GM19468 (cell line): ENCODE results near the gene NSUN2.
"Not testable (repeated sequence)": the region's sequence is repeated elsewhere in the genome, so short reads cannot be mapped to it uniquely, and the experiment has no call there.

Experiments
- ATAC-seq: cut with Tn5 transposase; IDR thresholded peaks from one replicate; pipeline ENCODE4 v1.9.1; 2021; ENCODE audit warnings: mild to moderate bottlenecking, moderate library complexity, moderate number of reproducible peaks; ENCODE audit not compliant: unreplicated experiment; ENCODE audit errors: extremely low read depth

Gene NSUN2

DNA sequence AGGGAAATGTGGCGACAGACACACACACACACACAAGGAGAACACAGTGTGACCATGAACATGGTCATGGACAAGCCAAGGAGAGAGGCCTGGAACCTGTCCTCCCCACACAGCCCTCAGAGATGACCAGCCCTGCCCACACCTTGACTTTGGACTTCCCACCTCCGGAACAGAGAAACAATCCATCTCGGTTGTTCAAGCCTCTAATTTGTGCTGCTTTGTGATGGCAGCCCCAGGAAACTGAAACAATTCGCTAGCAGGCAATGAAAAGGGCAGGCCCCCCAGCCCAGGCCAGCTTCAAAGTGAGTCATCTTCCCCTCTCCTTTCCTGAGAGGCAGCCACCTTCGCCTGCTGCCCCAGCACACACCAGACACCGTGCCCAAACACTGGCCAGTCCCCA, 47.7 kb downstream of the NSUN2 start:
- ATAC-seq: no peak

DNA sequence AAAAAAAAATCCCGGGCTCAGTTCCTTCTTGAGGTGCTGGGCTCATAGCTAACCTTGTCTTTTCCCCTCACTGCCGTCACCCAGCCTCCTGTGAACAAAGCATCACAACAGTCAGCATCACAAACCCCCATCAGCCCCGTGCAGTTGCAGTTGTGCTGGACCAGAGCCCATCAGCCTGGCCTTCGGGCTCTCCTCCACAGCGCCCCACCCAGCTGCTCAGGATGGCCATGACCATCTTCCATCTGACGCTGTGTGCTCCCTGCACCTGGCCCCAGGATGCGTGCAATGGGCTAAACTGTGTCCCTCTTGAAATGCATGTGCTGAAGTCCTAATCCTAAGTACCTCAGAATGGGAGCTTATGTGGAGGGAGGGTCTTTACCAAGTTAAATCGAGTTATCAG, 48.1 kb downstream of the NSUN2 start:
- no peak for ATAC-seq

DNA sequence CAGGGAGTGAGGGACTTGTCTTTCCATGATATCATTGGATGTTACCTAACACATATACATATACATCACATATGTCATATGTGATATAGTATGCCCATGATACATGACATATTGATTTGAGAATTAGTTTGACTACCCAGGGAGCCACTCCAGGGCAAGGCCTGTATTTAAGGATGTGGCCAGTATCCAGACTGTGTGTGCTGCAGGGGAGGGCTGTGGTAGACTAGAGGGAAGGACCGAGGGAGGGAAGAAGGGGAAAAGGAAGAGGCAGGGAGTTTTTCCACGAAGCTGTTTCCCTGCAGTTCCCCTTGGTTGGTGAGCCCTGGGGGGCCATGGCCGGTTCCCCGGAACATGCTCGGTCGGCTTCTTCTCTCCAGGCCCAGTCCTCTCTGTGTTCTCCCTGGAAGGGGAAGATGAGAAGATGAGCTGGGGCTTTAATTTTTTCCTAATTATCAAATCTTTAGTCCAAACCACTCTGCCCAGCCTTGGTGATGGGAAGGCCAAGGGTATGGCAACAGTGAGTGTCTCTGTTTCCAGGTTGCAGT, 48.7 kb downstream of the NSUN2 start:
- no peak for ATAC-seq

DNA sequence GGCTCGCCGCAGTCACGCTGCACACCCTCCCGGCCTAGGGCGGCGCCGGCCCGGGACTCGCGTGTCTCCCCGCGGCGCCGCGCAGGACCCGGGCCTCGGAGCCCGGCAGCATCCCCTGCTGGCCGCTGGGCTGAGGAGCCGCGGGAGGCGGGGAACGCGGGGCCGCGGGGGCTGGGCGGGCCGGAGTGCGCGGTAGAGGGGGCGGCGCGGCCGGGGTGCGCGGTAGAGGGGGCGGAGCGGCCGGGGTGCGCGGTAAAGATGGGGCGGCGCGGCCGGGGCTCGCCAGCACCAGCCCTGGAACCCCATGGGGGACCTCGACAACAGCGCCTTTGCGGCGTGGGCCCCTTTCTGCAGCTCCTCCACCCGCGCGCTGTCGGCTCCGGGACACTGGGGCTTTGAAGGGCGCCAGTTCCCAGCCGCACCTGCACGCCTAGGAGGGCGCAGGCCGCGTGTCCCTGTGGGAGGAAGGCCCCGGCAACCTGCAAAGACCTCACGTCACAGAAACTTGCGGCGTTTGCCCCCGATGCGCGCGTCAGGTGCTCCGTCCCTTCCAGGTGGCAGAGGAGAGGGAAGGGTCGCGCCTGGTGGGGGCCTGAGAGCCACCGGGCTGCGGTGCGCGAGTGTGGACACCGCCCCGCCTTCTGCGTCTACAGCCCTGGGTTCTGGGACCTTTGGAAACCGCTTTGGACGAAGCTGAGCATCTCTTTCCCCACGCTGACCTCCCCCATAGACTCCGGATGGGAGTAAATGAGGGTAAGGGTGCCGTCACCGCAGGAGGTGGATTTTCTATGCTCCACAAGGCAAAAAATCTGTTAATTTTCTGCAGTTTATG, 49.6 kb downstream of the NSUN2 start:
- ATAC-seq: no peak

DNA sequence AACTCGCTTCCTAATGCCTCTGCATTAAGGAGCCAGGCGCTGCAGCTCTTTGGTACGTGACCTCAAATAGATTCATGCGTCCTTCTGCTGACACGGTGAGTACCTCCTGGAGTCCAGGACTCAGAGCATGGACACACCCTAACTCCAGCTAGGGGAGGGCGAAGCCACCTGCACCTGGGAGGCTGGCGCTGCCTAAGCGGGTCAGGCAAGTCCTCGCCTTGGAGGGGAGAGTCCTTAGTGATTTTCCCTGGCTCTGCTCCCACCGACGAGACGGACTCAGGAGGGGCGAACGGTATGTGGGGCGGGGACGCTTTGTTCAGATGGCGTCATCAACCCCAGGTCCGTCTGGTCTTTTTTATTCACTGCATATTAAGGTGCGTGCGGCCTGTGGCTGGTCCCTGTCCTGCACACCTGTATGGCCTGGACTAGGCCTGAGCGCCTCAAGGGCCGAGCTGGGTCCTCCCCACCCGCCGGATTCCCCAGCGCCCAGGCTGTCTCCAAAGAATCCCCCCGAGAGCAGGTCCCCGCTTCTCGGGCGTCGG, 50.3 kb downstream of the NSUN2 start:
- ATAC-seq: no peak

DNA sequence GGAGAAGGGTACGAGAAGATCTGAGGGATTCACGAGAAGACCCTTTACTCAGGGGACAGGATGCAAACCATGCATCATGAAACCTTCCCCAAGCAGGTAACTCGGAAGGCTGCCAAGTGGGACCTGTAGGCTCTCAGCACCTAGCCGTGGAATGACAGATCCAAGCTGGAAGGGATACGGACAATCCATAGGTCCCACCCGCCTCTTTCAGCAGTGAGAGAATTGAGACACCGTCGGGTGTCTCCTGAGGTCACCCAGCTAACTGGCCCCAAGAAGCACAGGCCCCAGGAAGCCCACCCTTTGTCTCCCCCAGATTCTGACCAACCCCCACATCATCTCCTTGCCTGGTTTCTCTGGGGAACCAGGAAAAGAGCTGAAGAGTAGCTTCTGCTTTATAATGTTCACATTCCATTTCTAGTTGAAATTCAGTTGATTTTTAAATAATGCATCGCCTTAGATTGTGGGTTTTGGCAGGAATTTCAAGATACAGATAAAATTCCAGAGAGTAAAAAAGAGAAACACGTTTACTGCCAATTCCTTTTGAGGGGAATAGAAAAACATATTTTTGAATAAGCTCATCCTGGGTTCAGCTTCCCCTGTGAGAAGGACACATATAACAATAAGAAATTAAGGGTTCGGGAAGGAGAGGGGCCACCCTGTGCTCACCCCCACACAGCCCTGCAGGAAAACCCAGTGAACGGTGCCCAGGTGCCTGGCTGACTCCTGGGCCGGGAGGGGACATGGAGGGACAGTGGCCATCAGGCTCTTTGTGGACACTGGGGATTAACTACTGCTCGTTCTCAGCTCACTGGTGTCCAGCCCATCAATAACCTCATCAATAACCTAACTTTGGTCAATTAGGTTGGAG, 51.1 kb downstream of the NSUN2 start:
- ATAC-seq: no peak

DNA sequence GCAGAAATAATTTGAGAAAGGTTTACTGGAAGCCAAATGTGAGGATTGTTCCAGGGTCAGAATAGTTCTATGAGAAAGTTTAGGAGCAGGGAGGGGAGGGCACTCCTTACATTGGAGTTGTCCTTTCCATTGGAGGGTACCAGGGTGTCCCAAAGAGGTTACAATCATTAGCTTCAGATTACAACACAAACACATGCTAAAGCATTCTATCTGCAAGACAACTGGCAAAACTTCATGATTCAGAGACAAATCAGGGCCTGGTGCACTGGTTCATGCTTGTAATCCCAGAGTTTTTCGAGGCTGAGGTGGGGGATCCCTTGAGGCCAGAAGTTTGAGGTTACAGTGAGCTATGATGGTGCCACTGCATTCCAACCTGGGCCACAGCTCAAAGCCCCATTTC, 51.8 kb downstream of the NSUN2 start:
- no peak for ATAC-seq

DNA sequence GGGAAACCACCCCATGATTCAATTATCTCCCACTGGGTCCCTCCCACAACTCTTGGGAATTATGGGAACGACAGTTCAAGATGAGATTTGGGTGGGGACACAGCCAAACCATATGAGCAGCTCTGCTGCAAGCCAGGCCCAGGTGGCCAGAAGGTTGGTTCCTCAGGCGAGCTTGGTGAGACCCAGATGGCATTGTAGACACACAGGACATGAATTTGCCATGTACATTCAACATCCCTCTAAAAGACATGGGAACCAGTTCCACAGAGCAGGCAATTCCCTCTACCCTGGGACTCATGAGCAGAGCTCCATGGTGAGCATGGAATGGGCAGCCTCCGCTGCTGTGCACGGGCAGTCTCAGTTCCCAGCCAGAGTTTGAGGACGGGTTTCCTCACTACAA, 53.3 kb downstream of the NSUN2 start:
- ATAC-seq: no peak

DNA sequence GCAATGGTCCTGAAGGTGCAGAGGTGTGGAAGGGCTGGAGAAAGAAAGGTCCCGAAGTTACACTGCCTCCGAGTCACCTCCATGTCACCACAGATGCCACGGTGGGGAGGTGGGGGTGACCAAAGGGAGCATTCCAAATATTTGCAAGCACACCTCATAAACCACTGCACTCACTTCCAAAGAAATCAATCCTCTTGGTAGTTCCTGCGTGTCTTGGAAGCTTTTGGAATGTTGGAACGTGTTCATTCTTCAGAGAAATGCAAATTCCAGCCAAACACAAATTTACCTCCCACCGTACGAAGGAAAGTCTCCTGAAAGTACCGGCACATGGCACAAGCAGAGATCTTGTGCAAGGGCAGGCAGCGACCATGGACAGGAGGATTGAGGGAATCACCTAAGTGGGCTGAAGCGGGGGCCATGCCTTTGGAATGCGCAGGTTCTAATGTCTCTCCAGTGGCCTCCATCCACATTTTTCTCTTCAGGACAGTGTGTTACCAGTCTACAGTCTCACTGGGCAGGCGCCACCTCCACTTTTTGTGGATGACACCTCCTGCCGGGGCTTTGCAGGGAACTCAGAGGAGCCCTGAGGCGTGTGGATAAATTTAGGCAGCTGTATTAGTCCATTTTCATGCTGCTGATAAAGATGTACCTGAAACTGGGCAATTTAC, 54.0 kb downstream of the NSUN2 start:
- ATAC-seq: no peak

DNA sequence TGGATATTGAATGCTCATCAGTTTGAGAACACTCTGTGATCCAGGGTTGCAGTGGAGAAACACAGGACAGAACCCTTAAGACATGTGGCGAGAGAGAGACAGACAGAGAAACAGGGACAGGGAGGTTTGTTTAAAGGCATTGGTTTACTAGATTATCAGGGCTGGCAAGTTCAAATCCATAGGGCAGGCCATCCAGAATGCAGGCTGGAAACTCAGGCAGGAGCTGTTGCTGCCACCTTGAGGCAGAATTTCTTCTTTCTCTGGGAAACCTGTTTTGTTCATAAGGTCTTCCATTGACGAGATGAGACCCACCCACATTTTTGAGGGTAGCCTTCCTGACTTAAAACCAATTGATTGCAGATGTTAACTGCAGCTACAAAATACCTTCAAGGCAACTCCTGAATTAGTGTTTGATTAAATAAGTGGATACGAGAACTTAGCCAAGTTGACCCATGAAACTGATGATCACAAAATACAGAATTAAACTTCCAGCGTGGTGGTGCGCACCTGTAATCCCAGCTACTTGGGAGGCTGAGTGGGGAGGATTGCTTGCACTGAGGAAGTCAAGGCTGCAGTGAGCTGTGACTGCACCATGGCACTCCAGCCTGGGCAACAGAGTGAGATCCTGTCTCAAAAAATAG, 55.9 kb downstream of the NSUN2 start:
- no peak for ATAC-seq

DNA sequence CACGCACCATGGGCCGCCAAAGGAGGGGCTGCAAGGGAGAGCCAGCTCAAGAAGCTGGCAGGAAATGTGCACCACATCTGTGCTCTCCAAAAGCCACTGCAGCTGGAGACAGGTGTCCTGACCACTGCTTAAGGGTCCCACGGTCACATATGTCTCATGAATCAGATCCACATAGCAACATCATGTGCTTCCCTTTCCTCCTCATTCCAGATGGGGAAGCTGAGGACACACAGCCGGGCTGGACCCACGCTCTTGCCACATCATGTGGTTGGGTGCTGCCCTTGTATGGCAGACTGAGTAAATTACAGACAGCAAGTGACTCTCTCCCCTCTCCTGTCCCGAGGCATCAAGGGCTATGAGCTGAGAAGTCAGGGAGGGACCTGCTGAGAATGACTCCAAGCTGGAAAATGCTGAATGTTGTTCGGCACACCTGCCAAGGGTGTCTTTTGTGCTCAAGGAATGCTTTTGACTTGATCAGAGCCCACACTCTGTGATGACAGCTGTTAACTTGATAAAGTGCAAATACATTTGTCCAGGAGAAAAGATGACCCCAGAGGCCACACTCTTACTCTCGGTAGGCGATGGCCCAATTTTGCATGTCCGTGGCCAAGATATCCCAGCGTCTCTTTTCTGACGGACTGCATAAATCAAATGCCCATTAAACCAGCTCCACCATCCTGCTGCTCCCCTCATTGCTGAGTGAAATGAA, 58.2 kb downstream of the NSUN2 start:
- no peak for ATAC-seq

DNA sequence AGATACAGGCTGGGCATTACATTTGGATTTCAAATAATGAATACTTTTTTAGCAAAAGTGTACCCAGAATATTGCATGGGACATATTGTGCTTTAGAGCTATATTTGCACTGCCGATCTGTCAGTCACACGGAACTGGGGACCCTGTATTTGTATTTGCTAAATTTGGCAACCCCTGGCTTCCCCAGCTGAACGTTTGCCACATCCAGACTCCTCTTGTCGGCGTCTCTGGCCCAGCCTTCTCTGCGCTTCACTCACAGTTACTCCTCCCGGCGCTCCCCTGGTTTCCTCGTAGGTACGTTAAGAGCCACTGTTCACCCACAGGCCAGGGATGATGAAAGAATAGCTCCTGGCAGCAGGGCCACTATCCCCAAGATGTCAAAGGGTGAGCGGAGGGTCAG, 58.7 kb downstream of the NSUN2 start:
- ATAC-seq: no peak

DNA sequence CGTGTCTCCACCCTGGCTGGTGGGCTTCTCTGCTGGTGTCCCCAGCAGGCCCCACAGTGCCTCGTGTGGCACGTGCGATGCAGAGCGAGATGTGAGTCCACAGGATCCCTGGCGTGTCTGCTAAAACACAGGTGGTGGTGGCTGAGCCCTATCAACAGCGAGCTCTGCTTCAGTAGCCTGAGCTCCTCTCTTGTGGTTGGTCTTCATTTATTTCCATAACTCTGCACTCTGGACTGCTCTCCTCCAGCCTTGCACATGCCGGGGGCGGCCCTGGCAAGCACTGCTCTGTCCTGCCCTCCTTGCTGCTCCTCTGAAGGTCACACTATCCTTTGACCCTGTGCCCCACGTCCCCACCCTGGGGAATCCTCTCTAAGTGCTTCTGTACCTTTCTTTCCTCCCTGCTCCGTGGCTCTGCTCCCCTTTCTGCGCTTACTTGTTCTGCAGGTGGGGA, 59.2 kb downstream of the NSUN2 start:
- no peak for ATAC-seq

DNA sequence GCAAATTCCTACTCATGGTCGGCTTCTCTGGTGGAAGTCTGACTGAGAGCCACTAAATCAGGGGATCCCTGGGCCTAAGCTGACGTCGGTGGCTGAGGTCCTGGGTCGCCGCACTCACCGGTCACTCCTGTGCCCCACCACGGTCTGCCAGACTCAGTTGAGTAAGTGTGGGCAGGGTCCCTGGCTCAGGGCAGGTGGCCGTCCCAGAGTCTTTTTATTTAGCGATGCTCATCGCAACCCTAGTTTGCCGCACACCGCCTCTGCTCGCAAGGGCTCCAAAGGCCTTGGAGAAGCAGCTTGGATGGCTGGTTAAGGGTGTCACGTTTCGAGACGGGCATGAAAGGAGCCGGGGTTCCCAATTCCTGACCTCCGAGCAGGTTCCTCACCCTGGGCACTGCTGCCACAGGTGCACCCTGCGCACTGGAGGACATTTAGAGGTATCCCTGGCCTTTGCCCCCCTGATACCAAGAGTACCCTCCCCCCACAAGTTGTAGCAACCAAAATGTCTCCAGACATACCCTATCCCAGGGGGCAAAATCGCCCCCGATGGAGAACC, 59.9 kb downstream of the NSUN2 start:
- ATAC-seq: no peak

DNA sequence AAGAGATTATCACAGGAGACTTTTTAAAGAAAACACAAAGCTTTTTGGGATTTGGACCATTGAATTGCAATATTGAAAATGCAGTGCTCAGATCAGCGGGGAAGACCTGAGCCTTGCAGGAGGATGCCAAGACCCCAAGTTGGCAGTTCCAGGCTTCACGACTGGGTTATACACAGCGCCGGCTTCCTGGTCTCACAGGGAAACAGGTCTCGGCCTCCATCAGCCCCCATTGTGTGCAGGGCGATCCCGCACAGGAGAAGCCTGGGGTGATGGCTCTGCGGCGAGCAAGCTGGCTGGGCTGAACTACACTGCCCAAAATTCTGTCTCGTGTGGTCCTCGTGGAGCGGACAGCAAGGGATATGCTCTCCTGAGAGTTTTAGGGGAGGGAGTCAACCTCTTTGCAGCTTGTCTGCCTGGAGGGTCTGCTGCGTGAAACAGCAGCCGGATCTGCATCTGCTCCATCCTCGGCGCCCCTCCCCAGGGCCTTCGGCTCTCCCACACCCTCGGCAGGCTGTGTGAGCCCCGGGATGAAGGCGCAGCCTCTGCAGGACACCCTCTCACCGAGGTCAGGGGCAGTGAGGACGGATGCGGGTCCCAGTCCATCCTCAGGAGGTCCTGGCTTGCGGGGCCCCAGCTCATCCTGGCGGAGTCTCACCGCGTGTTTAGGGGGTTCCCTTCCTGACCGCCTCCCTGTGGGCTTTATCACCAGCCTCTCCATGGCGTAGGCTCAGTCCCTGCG, 60.6 kb downstream of the NSUN2 start:
- ATAC-seq: no peak

DNA sequence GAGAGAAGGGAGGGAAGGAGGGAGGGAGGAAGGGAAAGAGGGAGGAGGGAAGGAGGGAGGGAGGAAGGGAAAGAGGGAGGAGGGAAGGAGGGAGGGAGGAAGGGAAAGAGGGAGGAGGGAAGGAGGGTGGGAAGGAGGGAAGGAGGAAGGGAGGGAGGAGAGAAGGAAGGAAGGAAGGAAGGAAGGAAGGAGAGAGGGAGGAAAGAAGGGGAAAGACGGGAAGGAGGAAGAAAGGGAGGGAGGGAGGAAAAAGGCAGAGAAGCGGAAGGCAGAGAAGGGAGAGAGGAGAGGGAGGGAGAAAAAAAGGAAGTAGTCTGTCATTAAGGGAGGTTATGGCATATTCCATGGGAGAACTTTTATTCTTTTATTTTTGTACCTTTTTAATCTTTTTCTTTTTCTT, 61.2 kb downstream of the NSUN2 start:
- not testable (repeated sequence) for ATAC-seq

DNA sequence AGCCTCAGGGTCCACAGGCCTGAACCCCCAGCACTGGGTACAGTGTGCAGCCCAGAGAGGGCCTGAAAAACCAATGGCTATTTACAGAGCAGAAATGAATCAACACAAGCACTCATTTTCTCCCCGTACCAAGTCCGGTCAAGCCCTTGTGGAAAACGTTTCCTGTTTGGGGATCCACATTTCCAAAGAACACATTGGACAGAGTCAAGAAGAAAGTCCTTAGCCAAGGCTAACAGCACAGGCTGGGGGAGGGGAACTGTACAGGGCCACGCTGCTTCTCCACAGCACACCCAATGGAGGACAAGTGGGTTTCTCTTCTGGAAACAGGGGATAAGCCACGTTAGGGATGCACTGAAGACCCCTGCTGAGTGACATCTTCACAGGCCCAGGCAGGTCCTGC, 62.3 kb downstream of the NSUN2 start:
- no peak for ATAC-seq

DNA sequence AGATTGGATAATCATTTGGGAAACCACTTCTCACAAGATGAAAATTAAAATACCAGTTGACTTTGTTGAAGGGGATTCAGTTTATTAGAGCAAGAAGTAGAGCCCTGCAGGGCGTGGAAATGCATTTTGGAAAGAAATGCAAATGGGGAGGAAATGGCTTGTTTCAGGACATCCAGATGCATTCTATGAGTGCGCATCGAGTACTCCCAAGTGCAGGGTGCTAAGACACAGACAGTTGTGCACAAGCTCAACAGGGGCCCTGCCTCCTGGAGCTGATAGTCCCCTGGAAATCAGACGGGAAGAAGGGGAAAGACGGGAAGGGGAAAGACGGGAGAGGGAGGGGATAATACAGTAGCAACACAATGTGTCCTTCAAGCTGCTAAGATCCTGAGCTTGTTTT, 64.0 kb downstream of the NSUN2 start:
- ATAC-seq: no peak
